Heart right ventricle (tissue), 16 donors: Measurements from ENCODE around the gene TBC1D3B. TPM values are rescaled to one million over a fixed set of nuclear protein-coding genes. Genes with fewer than 3 reads are reported as not detected.
"Not testable (repeated sequence)": the region's sequence is repeated elsewhere in the genome, so short reads cannot be mapped to it uniquely, and the experiment has no call there.

ENCODE experiments used
- ATAC-seq, 8 donors: fragments of 200-7000 bp; cut with Tn5 transposase; one replicate each; pipeline ENCODE4 v1.9.1; 2020; ENCODE audit warnings: mild to moderate bottlenecking in 8 of 8, moderate library complexity in 8 of 8, moderate number of reproducible peaks in 1 of 8
- DNase-seq, 2 donors: peaks; one replicate each; pipeline ENCODE4 v3.0.0-alpha.2; 2020
- H3K27ac ChIP-seq, 10 donors: fragments of 200-600 bp; sonication (generic) in 2 of 10; one replicate each; pipeline versions ENCODE4 v1.5.0 to v1.8.0; 2020 to 2022; ENCODE audit warnings: mild to moderate bottlenecking in 3 of 10
- H3K27me3 ChIP-seq, 7 donors: fragments of 200-600 bp; one replicate each; pipeline ENCODE4 v1.8.0; 2021 to 2022; ENCODE audit warnings: mild to moderate bottlenecking in 2 of 7
- H3K36me3 ChIP-seq, 9 donors: fragments of 200-600 bp; sonication (generic) in 1 of 9; one replicate each; pipeline versions ENCODE4 v1.5.0 to v1.8.0; 2020 to 2022; ENCODE audit warnings: mild to moderate bottlenecking in 2 of 9
- H3K4me1 ChIP-seq, 9 donors: fragments of 200-600 bp; sonication (generic) in 1 of 9; one replicate each; pipeline versions ENCODE4 v1.5.0 to v1.8.0; 2020 to 2022; ENCODE audit warnings: mild to moderate bottlenecking in 4 of 9
- H3K4me3 ChIP-seq, 10 donors: fragments of 200-600 bp; sonication (generic) in 2 of 10; one replicate each; pipeline versions ENCODE4 v1.5.0 to v1.8.0; 2020 to 2022; ENCODE audit warnings: mild to moderate bottlenecking in 7 of 10, moderate library complexity in 2 of 10
- H3K9me3 ChIP-seq, 11 donors: fragments of 200-600 bp in 10 of 11; sonication (generic) in 2 of 11; one replicate each; pipeline versions ENCODE4 v1.5.0 to v1.8.0; 2013 to 2022; ENCODE audit warnings: mild to moderate bottlenecking in 2 of 11, control low read depth in 1 of 11, moderate library complexity in 1 of 11
- CTCF ChIP-seq, 9 donors: fragments of 200-600 bp; sonication (generic) in 2 of 9; IDR thresholded peaks; one replicate each; pipeline versions ENCODE4 v1.5.0 to v1.8.0; 2021 to 2022; ENCODE audit warnings: antibody characterized with exemption in 9 of 9, mild to moderate bottlenecking in 5 of 9, moderate library complexity in 1 of 9
- WGBS, 2 donors: extraction: QIAGEN DNeasy Blood & Tissue Kit; methylation state at CpG; one replicate each; pipeline ENCODE4 v1.1.7; 2013; ENCODE audit warnings: inconsistent platforms in 1 of 2; 5-methylcytosine and 5-hydroxymethylcytosine counted together
- intact Hi-C, 10 donors: fragments of 100-400 bp; cut with DNase I; formaldehyde crosslinking; loops; one replicate each; pipeline versions ENCODE4 v1.11.1 to v1.14.2; 2022
- polyA plus RNA-seq, 2 donors: library from polyadenylated mRNA; stranded (reverse); fragments of 200-250 nt; gene quantifications; one replicate each; pipeline ENCODE4 v1.2.3, GENCODE V29; 2013
- total RNA-seq, 10 donors: library from RNA; stranded (reverse); fragmentation: NEBNext Ultra II Directional in 3 of 10; extraction: Animal tissue kit (Norgen Biotek cat#: 25700) in 3 of 10; gene quantifications; one replicate each; pipeline versions ENCODE4 v1.2.1 to v1.2.4, GENCODE V29; 2021 to 2023
- donor health status: Arrhythmogenic right ventricular cardiomyopathy.
- donor health status: ischemic (EF 13 %, LVEDD 7.1; RV severe dilation, severe dysfunction).
- donor health status: healthy with polysubstance abuse.
- donor health status: DM: no; HTN: yes; CAD: no.
- donor health status: DM: no; HTN: no; CAD: no.
- donor health status: ischemic (EF 25% LVEDD 6.9; RV normal size, moderate dysfunction).
- donor health status: ischemic (EF 25% LVEDD 5.7; RV mildly dilated, moderate dysfunction).
- donor health status: healthy.
- donor health status: DM: yes; HTN: yes; CAD: no.
- donor health status: Ischemic cardiomyopathy.
- donor health status: ischemic (EF 35%, LVEDD 5.7; RV mildly dilated, moderate dysfunction).
- donor health status: nonischemic (EF 11% LVEDD 7.7; RV severe dilation, severe dysfunction).
- donor health status: DM: yes; HTN: yes; CAD: no.
- donor health status: PGD.
- donor health status: ischemic (EF 29% LVEDD 5.4; RV normal size, mild dysfunction).
- donor health status: nonischemic (EF 23%, LVEDD 6.1; RV moderate dilation, normal function).

Gene TBC1D3B
- total and polyA plus RNA-seq, 12 donors: 0.42 to 5.9 (median 1.7) TPM

DNA sequence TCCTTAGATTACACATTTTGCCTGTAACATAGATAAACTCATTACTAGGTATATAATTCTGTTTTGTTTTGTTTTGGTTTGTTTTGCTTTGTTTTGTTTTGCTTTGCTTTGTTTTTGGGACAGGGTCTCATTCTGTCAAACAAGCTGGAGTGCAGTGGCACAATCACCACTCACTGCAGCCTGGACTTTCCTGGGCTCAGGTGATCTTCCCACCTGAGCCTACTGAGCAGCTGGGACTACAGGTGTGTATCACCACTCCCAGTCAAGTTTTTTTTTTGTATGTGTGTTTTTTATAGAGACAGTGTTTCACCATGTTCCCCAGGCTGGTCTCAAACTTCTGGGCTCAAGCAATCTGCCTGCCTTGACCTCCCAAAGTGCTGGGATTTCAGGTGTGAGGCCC, 33.1 kb upstream of the TBC1D3B start:
- Histone ChIP-seq H3K27ac (no peak overlapping the region), H3K4me1 (peaks cover 0 to 15% (median 0%) of the 10 kb centered on the region in 9 donors), H3K27me3 (peaks cover 0 to 39% (median 0%) of the 10 kb centered on the region in 7 donors), H3K36me3 (no peaks in the 10 kb centered on the region), H3K4me3 (no peak overlapping the region), H3K9me3 (no peaks in the 10 kb centered on the region)
- intact Hi-C loops: no loop called here
- DNase-seq (no peak), ATAC-seq (no peak)
- TF ChIP-seq CTCF (IDR thresholded peaks at IDR 0.05): no peak

DNA sequence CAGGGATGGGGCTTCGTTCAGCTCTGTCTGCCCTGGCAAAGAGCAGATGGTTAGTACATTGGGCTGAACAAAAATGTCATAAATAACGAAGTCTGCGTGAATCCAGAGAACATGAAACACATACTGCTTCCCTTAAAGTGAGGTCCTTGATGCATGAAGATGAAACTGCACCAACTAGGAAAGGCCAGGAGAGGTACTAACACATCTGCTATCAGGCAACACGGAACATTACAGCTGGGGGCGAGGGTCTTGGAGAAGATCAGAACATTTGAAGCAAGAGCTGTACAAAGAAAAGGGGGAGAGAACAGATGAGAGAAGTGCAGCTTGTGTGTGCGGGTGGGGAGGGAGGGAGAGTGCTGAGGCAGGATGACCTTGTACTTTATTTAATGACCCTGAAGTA, 30.9 kb upstream of the TBC1D3B start:
- H3K36me3 ChIP-seq, H3K9me3 ChIP-seq, H3K4me3 ChIP-seq, intact Hi-C loops, H3K27ac ChIP-seq, ATAC-seq, DNase-seq: not testable (repeated sequence)
- 61 to 66% methylated on average over 6 of the region's 6 CpGs for WGBS, 2 donors
- peaks cover 0 to 18% (median 0%) of the 10 kb centered on the region in 9 donors for H3K4me1 ChIP-seq
- H3K27me3 ChIP-seq: peaks cover 0 to 20% (median 2%) of the 10 kb centered on the region in 7 donors

DNA sequence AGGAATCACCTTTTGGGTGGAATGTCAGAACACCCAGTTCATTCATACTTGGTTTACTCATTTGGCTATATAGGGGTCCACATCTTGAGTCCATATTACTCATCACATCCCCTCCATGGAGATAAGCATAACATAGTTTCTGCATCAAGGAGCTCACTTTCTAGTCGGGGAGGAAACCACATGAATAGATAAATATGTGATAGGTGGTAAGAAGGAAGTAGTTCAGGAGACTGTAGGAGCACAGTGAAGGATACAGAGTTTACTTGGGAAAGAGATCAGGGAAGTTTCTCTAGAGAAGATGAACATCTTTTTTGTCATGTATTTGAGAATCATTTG, 30.0 kb upstream of the TBC1D3B start:
- H3K9me3 ChIP-seq, intact Hi-C loops, H3K4me3 ChIP-seq, H3K27ac ChIP-seq, ATAC-seq, DNase-seq, H3K36me3 ChIP-seq: not testable (repeated sequence)
- 33 to 40% methylated on average over 1 of the region's 1 CpG for WGBS, 2 donors
- Histone ChIP-seq H3K4me1 (peaks cover 0 to 14% (median 0%) of the 10 kb centered on the region in 9 donors), H3K27me3 (peaks cover 0 to 11% (median 0%) of the 10 kb centered on the region in 7 donors)

- Histone ChIP-seq H3K4me3 (no peak overlapping the region), H3K4me1 (peaks cover 0 to 14% (median 0%) of the 10 kb centered on the region in 9 donors), H3K9me3 (no peaks in the 10 kb centered on the region), H3K27ac (no peak overlapping the region), H3K27me3 (peaks cover 0 to 9% (median 0%) of the 10 kb centered on the region in 7 donors), H3K36me3 (no peaks in the 10 kb centered on the region)
- intact Hi-C loops: no loop called here
- ATAC-seq (no peak), DNase-seq (no peak)
- no peak for TF ChIP-seq CTCF (IDR thresholded peaks at IDR 0.05)
- WGBS, 2 donors: 72 to 76% methylated on average over 4 of the region's 4 CpGs
These were observed 29.4 kb upstream of the TBC1D3B start for GRCh38 chr17:36205637-36206485.

- no peak overlapping the region for H3K27ac ChIP-seq
- TF ChIP-seq CTCF (IDR thresholded peaks at IDR 0.05): no peak
- intact Hi-C loops: no loop called here
- H3K4me3 ChIP-seq: no peak overlapping the region
- peaks cover 0 to 8% (median 0%) of the 10 kb centered on the region in 9 donors for H3K4me1 ChIP-seq
- H3K27me3 ChIP-seq: peaks cover 0 to 8% (median 0%) of the 10 kb centered on the region in 7 donors
- DNase-seq: no peak
- no peaks in the 10 kb centered on the region for H3K9me3 ChIP-seq
- no peaks in the 10 kb centered on the region for H3K36me3 ChIP-seq
- 77 to 82% methylated on average over 7 of the region's 7 CpGs for WGBS, 2 donors
- no peak for ATAC-seq
These were observed 28.5 kb upstream of the TBC1D3B start for GRCh38 chr17:36204724-36205500.
